Measurements from ENCODE around the gene CTIF.

CTIF gene

GRCh38 chr18:48667276-48668254, 128.7 kb downstream of the CTIF start:
- no peak for DNase-seq (ENCODE audit: low spot score)

- no peak for DNase-seq (ENCODE audit: low spot score)
Observed at GRCh38 chr18:48668466-48669179, 129.8 kb downstream of the CTIF start.

GRCh38 chr18:48669180-48669675, 130.4 kb downstream of the CTIF start:
- DNase-seq (ENCODE audit: low spot score) = no peak

GRCh38 chr18:48669991-48670750, 131.3 kb downstream of the CTIF start:
- DNase-seq (ENCODE audit: low spot score) = no peak

GRCh38 chr18:48670751-48671560, 132.1 kb downstream of the CTIF start:
- no peak for DNase-seq (ENCODE audit: low spot score)

- no peak for DNase-seq (ENCODE audit: low spot score)
Observed at GRCh38 chr18:48671561-48671945, 132.7 kb downstream of the CTIF start.

- DNase-seq (ENCODE audit: low spot score) = no peak
Observed at GRCh38 chr18:48672671-48673340, 134.0 kb downstream of the CTIF start.

GRCh38 chr18:48673456-48673852, 134.6 kb downstream of the CTIF start:
- no peak for DNase-seq (ENCODE audit: low spot score)

GRCh38 chr18:48673853-48674721, 135.3 kb downstream of the CTIF start:
- DNase-seq (ENCODE audit: low spot score) = no peak

- DNase-seq (ENCODE audit: low spot score) = no peak
Observed at GRCh38 chr18:48674758-48675351, 136.0 kb downstream of the CTIF start.

GRCh38 chr18:48675352-48675761, 136.5 kb downstream of the CTIF start:
- DNase-seq (ENCODE audit: low spot score) = peak; percentile 72

- no peak for DNase-seq (ENCODE audit: low spot score)
Observed at GRCh38 chr18:48675912-48676311, 137.1 kb downstream of the CTIF start.

GRCh38 chr18:48676346-48676745, 137.5 kb downstream of the CTIF start:
- DNase-seq (ENCODE audit: low spot score) = no peak

- DNase-seq (ENCODE audit: low spot score) = no peak
Observed at GRCh38 chr18:48676756-48677368, 138.0 kb downstream of the CTIF start.

- no peak for DNase-seq (ENCODE audit: low spot score)
Observed at GRCh38 chr18:48678237-48679115, 139.6 kb downstream of the CTIF start.

- DNase-seq (ENCODE audit: low spot score) = no peak
Observed at GRCh38 chr18:48679236-48679635, 140.4 kb downstream of the CTIF start.

- no peak for DNase-seq (ENCODE audit: low spot score)
Observed at GRCh38 chr18:48680339-48681250, 141.8 kb downstream of the CTIF start.

Measured in RKO (cell line).